ENCODE data around the gene ARF1. TPM values are rescaled to one million over a fixed set of nuclear protein-coding genes. Genes with fewer than 3 reads are reported as not detected.

ARF1 gene
- total RNA-seq, 1 donor from 2014 or later: 368 TPM

- no peak for TF ChIP-seq CTCF (IDR thresholded peaks at IDR 0.05)
- Histone ChIP-seq H3K4me1 (peaks cover 20% of the 10 kb centered on the region), H3K9me3 (no peaks in the 10 kb centered on the region), H3K27me3 (ENCODE audit: low read depth) (no peaks in the 10 kb centered on the region), H3K36me3 (peaks cover 2% of the 10 kb centered on the region), H3K4me3 (no peak overlapping the region), H3K27ac (no peak overlapping the region)
- ATAC-seq (no peak), DNase-seq (no peak)
- intact Hi-C loops (cut with DNase I): no loop called here
These were observed 30.1 kb downstream of the ARF1 start for GRCh38 chr1:228112617-228113016.

GRCh38 chr1:228114827-228115226 is 32.3 kb downstream of the ARF1 start:
- Histone ChIP-seq H3K36me3 (no peaks in the 10 kb centered on the region), H3K27me3 (ENCODE audit: low read depth) (no peaks in the 10 kb centered on the region), H3K4me3 (no peak overlapping the region), H3K27ac (no peak overlapping the region), H3K9me3 (no peaks in the 10 kb centered on the region), H3K4me1 (peaks cover 8% of the 10 kb centered on the region)
- ATAC-seq (no peak), DNase-seq (no peak)
- TF ChIP-seq CTCF (IDR thresholded peaks at IDR 0.05): no peak
- intact Hi-C loops (cut with DNase I): no loop called here

GRCh38 chr1:228117335-228117734 is 34.8 kb downstream of the ARF1 start:
- Histone ChIP-seq H3K36me3 (no peaks in the 10 kb centered on the region), H3K4me1 (no peaks in the 10 kb centered on the region), H3K4me3 (no peak overlapping the region), H3K27ac (no peak overlapping the region), H3K9me3 (no peaks in the 10 kb centered on the region), H3K27me3 (ENCODE audit: low read depth) (no peaks in the 10 kb centered on the region)
- ATAC-seq (no peak), DNase-seq (no peak)
- intact Hi-C loops (cut with DNase I): no loop called here
- TF ChIP-seq CTCF (IDR thresholded peaks at IDR 0.05): no peak

GRCh38 chr1:228118040-228118439 is 35.5 kb downstream of the ARF1 start:
- DNase-seq (no peak), ATAC-seq (no peak)
- Histone ChIP-seq H3K4me1 (no peaks in the 10 kb centered on the region), H3K27me3 (ENCODE audit: low read depth) (no peaks in the 10 kb centered on the region), H3K36me3 (no peaks in the 10 kb centered on the region), H3K9me3 (no peaks in the 10 kb centered on the region), H3K27ac (no peak overlapping the region), H3K4me3 (no peak overlapping the region)
- intact Hi-C loops (cut with DNase I): no loop called here
- no peak for TF ChIP-seq CTCF (IDR thresholded peaks at IDR 0.05)

- intact Hi-C loops (cut with DNase I): no loop called here
- Histone ChIP-seq H3K27ac (no peak overlapping the region), H3K4me3 (no peak overlapping the region), H3K9me3 (no peaks in the 10 kb centered on the region), H3K4me1 (no peaks in the 10 kb centered on the region), H3K36me3 (no peaks in the 10 kb centered on the region), H3K27me3 (ENCODE audit: low read depth) (no peaks in the 10 kb centered on the region)
- no peak for TF ChIP-seq CTCF (IDR thresholded peaks at IDR 0.05)
- ATAC-seq (no peak), DNase-seq (no peak)
These were observed 37.8 kb downstream of the ARF1 start for GRCh38 chr1:228120351-228120750.
